ENCODE measurements around the gene SPECC1.

GRCh38 chr17:20278805-20279204 lies 269.6 kb downstream of the SPECC1 start:
- TF ChIP-seq EZH2 (IDR thresholded peaks at IDR 0.05; ENCODE audit: borderline replicate concordance, low read length) (no peak), CTCF (IDR thresholded peaks at IDR 0.05; ENCODE audit: low read length) (no peak)

Data from OCI-LY1 (cell line).